Measurements from ENCODE around the gene SCRN2.

Gene SCRN2

DNA sequence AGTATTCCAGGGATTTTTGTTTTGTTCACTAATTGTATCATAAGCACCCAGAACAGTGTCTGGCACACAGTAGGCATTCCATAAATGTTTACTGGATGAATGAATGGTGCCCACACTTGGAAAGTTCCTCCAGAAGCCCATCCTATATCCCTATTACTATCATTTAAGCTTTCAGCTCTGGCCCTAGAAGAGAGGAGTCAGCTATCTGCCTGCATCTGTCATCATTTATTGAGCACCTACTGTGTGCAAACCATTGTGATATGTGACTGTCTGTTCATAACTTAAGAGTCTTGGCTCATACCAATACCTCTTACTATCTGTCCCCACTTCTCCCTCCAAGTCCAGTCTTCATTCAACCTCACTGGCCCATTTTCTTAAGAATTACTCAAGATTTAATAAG lies 30.0 kb upstream of the SCRN2 start:
- no peak for DNase-seq

DNA sequence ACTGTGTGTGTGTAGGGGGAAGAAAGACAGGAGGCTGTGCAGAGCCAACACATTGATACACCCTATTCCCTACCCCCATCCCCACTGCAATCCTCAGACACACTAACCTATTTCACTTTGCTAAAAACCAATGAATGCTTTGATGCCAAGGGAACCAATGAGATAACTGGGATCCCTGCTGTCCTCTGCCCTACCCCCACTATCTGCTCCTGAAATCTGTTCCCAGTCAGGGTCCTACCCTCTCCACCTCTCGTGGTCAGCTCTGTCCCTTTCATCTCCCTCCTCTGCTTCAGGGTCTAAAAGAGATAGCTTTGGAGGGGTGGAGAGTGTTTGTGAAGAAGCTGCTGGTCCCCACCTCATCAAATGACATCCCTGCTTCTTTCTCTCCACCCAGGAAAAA lies 29.0 kb upstream of the SCRN2 start:
- DNase-seq = no peak

- DNase-seq = no peak
Observed at GRCh38 chr17:47869114-47869513, 28.0 kb upstream of the SCRN2 start.

GRCh38 chr17:47867813-47868533 lies 26.9 kb upstream of the SCRN2 start:
- no peak for DNase-seq

DNA sequence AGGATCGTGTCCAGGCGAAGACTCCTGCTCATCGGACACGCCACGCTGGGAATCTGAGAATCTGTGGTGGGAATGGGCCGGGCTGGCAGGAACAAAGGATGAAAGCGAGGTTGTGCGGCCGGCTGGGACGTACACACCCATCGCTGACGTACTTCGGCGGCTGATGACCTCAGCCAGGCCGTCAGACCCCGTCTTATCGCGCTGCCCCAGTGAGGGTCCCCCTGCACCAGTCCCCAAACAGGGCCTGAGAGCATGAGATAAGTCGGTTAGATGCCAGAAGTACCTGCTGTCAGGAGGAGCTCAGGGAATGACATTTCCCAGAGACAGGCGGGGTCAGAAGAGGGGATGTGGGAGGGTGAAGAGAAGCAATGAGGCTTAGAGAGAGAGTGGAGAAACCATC lies 25.9 kb upstream of the SCRN2 start:
- no peak for DNase-seq

GRCh38 chr17:47864791-47865216 lies 23.7 kb upstream of the SCRN2 start:
- no peak for DNase-seq

DNA sequence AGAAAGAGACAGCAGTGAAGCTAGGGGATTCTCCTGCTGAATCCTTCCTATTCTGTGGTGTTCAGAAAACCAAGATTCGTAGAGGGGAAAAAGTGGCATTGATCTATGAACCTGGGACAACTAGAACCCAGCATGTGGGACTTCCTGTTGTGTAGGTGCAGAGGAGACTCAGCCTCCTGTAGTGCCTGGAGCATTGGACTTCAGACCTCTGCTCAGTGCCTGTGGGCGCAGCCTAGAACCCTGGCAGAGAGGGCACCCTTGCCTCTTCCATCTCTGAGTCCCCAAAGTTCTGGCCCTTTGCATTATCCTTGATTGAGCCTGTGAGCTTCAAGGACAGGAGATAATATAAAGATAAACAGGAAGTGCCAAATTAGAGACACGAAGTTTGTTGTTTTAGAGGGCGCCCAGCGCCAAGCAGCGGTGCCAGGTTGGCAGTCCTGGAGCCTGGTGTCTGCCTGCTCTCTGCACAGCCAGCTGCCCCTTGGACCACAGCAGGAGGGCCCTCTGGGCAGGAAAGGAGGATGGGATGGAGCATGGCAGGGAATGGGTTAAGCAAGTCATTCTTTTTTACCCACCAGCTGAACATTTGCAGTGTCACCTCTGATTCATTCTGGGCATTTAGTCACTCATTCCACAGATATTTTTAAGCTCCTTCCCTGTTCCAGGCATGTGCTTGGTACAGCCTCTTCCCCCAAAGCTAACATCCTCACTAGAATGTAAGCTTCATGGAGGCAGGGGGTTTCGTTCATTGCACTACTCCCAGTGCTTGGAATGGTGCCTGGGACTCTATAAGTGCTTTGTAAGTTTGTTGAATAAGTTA lies 21.8 kb upstream of the SCRN2 start:
- DNase-seq = no peak

DNA sequence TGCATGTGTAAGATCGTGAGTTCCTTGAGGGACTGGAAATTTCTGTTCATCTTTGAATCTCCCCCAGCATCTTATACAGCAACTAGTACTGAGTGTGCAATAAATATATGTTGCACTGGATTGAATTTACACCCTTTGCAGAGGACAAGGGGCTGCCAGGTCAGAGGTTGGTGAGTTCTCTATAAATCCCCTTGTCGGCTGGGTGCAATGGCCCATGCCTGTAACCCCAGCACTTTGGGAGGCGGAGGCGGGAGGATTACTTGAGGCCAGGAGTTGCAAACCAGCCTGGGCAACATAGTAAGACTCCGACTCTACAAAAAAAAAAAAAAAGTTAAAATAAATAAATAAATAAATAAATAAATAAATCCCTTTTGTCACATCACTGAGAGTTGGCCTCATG lies 19.3 kb upstream of the SCRN2 start:
- DNase-seq = no peak

GRCh38 chr17:47857551-47858455 lies 16.7 kb upstream of the SCRN2 start:
- DNase-seq = no peak

DNA sequence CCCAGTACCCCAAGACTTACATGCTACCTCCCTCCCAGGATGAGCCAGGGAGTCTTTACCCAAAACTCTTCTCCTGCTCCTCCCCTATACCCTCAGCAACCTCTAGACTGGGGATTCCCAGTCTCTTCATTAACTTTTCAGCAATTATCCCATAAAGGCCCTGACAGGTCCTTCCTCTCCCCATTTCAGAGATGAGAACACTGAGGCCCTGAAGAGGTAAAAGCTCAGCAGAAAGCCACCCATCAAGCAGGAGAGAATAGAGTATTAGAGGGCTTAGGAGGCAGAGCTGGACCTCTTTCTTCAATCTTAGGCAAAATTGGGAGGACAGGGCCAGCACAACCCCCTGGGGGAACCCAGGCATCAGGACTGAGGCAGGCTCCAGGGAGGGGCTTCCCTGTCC lies 15.8 kb upstream of the SCRN2 start:
- DNase-seq = no peak

DNA sequence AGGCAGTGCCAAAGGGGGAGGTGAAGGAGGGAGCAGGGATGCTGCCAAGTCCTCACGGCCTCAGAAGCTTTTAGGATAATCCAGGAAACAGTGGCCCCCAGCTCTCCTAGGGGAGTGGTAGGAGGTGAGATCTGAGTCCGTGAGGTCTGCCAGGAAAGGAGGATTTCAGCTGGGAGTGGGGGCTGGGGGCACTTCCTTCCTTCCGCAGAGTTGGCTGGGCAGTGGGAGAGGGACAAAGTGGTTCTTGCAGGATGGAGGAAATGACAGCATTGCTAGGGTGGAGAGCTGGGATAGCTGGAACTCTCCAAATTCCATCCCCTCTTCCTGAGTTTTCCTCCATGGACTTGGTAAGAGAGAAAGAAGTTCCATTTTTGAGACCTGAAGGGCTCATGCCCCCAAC lies 14.7 kb upstream of the SCRN2 start:
- no peak for DNase-seq

- no peak for DNase-seq
Observed at GRCh38 chr17:47853616-47854015, 12.5 kb upstream of the SCRN2 start.

GRCh38 chr17:47852113-47852949 lies 11.3 kb upstream of the SCRN2 start:
- no peak for DNase-seq

GRCh38 chr17:47851764-47852112 lies 10.7 kb upstream of the SCRN2 start:
- no peak for DNase-seq

GRCh38 chr17:47850692-47851573 lies 9.9 kb upstream of the SCRN2 start, which contains the start of gene SP6:
Gene SP6 (minus strand): TSS chr17:47851163. CDS start chr17:47848429, 2,734 bp downstream.
- DNase-seq = no peak

GRCh38 chr17:47850373-47850691 lies 9.3 kb upstream of the SCRN2 start:
- DNase-seq = no peak

- no peak for DNase-seq
Observed at GRCh38 chr17:47848198-47848513, 7.1 kb upstream of the SCRN2 start.

GRCh38 chr17:47847341-47848197 lies 6.5 kb upstream of the SCRN2 start:
- no peak for DNase-seq

DNA sequence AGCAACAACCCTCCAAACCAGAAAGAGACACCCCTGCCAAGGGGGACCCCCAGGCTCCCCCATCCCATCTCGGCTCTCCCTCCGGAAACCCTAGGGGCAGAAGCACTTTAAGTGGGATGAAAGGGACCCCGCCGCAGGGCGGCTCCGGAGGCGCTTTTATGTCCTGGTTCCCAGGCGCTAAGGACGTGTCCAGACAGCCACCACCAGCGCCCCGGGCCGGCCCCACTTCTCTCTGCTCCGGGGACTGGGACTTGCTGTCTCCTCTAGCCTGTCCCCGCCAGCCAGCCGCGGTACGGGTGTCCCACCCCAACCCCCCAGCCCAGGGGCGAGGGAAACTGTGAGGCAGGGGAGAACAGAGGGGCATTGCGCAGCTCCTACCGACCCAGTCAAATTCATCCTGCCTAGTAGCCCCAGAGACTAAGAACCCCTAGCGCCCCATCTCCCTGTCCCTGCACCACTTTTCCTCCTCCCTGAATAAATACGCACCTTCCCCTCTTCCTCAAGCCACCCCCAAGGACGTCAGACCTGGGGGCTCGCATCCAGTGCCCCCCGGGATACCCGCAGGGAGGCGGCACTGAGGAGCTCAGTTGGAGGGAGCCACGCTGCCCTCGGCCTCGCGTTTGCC lies 5.8 kb upstream of the SCRN2 start:
- DNase-seq = no peak

GRCh38 chr17:47845716-47846075 lies 4.6 kb upstream of the SCRN2 start:
- DNase-seq = no peak

All from NCI-H1048 (cell line).